HG03432 (cell line): ENCODE data around the gene FADS2.

ENCODE experiments used
- ATAC-seq: cut with Tn5 transposase; IDR thresholded peaks from one replicate; pipeline ENCODE4 v1.9.1; 2021; ENCODE audit warnings: mild to moderate bottlenecking, moderate library complexity; ENCODE audit not compliant: unreplicated experiment

The FADS2 gene

DNA sequence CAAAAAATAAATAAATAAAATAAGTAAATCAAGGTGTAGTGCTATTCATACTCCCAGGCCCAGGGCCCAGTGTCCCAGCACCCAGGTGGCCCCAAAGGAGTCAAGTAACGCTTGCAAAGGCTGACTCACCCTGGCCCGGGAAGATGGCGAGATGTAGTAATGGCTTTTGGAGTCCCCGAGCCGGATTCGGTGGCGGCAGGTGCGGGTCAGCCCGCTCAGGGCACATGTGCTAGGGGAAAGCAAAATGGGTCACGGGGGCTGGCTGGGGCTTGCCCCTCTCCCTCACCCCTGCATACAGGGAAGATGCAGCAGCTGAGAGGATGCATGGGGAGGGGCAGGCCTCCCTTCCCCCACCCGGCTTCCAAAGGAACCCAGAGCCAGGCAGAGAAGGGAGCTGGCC is 74.2 kb downstream of the FADS2 start:
- no peak for ATAC-seq

DNA sequence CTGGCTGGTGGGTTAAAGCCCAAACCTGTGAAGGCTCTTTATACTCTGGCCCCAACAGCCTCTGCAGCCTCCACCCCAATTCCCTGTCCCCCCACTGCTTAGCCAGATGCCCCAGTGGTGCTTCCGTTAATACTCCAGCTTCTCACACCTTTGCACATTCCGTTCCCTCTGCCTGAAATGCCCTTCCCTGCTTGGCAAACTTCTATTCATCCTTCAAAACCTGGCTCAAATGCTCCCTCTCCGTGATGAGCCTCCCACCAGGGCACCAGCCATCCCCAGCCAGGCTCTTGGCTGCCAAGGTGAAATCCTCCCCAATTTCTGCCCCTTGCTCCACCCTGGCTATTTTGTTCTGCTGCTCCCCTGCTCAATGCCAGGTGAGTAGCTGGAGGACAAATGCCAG is 75.7 kb downstream of the FADS2 start:
- no peak for ATAC-seq

DNA sequence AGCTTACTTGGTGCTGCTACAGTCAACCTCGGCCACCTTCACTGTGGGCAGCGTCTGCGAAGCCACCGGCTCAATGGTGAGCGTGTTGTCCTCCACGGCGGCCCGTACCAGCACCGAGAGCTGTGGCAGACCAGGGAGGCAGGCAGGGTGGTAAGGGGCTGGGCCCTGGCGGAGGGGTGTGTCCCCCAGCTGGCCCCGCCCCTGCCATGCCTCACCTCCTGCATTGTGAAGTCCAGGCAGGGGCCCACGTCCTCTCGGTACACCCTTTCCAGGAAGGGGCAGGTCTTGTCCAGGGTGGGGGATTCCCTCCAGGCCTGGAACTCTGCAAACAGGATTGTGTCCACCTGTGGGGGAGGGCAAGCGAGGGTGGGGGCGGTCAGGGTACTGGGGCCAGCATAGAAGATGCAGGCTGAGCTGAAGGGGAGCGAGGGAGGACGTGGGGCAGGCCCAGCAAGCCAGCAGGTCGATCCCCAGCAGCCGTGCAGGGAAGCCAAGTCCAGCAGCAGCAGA is 76.5 kb downstream of the FADS2 start:
- no peak for ATAC-seq

DNA sequence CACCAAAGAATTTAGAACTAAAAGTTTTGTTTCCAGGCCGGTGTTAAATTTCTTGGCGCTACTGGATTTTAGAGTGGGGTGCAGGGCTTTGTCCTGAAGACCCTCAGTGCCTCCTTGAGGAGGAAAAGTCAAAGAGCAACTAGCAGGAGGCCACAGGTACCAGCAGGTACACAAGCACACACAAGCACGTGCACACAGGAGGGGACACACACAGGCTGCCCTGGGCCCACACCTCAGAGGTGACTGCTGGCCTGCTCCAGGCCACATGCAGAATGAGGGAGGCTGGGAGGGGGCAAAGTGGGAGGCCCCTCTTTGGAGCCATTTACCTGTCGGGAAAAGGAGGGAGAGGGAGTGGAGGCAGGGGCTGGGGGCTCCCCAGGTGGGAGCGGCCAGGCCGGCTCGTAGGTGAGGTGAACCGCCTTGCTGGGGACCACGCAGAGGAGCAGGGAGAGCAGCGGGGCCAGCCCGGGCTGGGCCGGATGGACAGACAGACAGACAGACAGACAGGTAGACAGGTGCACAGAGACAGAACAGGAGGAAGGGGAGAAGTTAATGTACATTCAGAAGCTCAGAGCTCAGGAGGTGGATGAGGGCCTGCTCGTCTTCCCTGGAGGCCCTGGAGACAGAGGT is 77.1 kb downstream of the FADS2 start:
- no peak for ATAC-seq

DNA sequence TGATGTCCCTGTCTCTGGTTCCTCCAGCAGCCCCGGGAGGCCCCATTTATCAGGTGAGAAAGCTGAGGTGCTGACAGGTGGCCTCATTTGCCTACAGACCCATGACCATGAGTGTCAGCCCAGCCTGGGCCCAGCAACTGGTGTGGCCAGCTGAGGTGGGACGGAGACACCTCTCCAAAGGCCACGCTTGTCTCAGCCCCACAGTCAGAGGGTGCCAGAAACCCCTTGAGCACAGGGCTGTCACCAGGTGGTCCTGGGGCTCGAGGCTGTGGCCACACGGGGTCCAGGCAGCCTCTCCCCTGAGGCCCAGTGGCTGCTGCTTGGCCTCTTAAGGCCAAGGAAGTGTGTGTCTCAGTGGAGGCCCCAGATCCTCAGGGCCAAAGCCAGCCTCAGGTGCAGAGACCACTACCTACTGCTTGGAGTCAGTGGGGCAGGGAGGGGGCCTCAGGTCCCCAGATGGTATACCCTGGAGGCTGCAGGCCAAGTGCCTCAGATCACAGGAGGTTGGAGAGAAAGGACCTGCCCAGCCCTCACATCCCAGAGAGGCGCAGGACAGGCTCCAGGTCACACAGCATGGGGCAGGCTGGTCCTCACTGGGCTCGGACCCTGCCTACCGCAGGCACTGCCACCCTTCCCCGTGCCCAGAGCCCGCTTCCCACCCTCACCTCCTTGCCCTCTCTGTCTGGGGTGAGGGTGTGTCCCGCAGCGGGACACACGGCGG is 77.9 kb downstream of the FADS2 start:
- no peak for ATAC-seq

DNA sequence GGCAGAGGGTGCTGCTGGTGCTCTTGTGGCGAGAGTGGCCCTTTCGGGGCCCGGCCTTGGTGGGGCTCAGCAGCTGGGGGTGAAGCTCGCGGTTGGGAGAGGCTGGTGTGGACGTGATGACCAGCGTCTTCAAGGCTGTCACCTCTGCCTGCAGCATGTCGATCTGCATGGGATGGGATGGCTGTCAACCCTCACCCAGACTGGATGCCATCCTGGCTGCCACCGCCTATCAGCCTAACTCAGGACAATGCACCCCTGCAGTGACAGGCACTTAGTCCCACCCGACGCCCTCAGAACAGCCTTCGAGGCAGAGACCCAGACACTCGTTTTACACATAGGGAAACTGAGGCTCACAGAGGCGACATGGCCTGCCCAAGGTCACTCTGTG is 78.4 kb downstream of the FADS2 start:
- no peak for ATAC-seq

DNA sequence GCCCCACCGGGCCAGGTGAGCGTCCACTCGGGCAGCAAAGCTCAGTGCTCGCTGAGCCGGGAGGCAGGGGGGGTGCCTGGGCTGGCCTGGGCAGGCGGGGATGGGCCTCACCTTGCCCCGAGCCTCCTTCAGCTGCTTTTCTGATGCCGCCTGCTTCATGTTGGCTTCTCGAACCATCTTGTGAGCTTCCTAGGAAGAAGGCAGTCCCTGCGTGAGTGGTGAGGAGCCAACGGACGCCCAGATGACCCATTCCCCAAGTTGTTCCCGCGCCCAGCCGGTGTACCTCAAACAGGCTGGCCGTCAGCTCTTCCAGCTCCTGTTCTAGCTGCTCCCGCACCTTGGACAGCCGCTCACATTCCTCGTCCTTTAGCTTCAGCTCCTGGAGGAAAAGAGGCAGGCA is 79.2 kb downstream of the FADS2 start:
- ATAC-seq: no peak

DNA sequence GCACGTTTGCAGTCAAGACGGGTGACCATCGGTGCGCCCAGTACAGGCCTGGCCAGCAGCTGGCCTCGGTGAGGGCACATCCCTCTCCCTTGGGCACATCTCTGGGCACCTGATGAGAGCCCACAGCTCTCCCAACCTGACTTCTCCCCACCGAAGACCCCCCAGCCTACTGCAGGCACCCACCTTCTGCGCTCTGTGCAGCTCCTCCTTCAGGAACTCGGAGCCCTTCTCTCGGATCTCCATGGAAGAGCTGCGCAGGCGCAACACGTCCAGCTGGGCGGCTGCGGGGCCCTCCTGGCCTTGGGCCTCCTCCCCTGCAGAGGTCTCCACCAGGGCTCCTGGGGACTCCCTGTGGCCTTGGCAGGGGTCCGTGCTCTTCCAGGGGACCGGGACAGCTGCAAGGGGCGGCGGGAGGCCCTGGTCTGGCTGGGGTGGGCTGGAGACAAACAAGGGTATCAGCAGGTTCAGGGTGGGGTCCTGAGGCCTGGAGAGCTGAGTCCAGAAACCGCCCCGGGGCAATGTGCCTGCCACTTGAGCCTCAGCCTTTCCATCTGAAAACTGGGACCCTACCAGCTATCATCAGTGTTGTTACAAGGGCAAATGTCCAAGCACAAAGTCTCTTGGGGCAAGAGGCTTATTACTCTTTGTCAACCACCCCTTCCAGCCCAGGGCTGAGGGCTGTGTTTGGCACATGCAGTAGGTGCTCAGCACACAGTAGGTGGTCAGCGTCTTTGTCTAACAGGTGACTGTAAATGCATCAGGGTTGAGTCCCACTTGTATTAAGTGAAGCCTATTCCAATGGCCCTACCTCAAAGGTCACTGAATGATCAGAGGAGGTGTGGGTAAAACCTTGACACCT is 80.0 kb downstream of the FADS2 start:
- no peak for ATAC-seq

DNA sequence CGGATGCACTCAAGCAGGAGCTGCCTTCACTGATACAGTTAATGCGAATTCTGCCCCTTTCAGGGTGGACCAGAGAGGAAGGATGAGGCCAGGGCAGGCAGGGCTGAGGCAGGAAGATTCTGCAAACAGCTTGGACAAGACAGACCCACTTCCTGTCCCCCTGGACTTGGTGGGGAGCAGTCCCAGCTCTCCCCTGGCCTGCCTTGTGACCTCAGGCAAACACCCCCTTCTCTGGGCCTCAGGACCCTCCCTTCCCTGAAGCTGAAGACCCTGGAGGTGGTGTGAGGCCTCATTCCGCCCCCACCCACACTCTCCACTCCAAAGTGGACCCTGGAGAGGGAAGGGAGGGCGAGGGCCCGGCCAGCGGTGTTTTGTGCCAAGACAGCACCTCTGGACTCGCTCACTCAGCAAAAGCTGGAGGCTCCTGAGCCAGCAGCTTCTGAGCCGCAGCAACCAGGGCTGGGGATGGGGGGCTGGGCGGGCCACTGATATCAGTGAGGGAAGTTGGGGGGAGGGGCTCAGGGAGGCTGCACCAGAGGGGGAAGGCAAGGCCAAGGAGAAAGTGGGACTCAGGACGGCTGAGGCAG is 80.7 kb downstream of the FADS2 start:
- ATAC-seq: no peak

DNA sequence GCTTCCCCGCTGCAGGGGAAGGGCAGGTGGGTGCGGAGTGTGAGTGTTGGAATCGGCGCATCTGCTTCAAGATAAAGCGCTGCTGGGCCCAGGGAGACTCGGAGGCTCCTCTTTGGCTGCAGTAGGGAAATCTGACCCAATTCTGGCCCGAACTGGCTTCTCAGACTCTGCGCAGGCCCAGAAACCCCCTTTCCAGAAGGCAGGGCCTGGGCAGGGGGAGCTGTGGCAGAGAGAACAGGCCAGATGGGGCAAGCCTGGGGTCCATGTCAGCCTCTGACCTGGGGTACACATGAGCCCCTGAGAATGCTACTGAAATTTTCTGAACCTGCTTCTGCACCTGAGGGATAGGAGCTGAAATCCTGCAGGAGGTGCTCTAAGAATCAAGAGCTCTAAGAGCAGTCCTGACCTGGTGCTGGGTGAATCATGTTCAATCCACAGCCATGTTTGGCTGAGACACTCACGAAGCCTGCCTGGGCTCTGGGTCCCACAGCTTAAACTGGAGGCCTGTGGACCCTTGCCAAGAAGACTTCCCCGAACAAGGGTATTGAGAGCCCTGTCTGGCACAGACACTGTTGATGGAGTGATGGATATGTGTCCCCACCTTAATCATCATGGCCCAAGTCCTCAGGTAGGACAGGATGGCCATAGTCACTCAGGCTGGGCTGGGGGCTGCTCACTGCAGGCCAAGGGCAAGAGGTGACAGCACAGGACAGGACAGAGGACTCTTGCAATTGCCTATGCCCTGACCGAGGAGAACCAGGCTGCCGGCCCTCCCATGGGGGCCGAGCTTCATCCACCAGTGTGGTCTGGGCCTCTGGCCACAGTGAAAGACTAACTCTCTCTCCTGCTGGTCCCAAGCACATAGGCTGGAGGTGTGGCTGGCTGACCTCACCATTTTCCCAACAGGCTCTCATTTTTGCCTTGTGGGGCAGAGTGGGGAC is 82.4 kb downstream of the FADS2 start:
- ATAC-seq: no peak

DNA sequence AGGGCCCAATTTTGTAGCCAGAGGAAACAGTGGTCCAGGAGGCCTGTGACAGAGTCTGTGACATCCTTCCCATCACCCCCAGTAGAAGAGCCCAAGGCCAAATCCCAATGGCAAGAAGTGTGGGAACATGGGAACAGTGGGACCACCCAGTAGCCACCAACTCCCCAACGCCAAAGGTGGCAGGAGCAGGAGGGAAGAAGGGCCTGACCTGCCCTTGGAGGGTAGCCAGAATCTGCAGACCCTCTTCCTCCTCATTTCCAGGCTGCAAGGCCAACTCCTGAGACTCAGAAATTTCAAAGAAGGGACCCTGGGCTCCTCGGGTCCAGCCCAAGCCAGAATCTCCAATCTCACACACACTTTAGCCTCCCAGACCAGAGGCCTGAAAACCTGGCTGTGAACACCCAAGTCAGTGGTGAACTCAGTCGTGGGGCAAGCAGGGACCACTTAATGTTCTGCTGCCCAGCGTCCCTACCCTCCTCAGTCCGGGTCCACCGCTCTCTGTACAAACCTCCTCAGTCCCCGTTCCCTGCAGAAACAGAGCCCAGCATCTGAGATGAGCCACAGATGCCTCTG is 83.1 kb downstream of the FADS2 start:
- no peak for ATAC-seq

DNA sequence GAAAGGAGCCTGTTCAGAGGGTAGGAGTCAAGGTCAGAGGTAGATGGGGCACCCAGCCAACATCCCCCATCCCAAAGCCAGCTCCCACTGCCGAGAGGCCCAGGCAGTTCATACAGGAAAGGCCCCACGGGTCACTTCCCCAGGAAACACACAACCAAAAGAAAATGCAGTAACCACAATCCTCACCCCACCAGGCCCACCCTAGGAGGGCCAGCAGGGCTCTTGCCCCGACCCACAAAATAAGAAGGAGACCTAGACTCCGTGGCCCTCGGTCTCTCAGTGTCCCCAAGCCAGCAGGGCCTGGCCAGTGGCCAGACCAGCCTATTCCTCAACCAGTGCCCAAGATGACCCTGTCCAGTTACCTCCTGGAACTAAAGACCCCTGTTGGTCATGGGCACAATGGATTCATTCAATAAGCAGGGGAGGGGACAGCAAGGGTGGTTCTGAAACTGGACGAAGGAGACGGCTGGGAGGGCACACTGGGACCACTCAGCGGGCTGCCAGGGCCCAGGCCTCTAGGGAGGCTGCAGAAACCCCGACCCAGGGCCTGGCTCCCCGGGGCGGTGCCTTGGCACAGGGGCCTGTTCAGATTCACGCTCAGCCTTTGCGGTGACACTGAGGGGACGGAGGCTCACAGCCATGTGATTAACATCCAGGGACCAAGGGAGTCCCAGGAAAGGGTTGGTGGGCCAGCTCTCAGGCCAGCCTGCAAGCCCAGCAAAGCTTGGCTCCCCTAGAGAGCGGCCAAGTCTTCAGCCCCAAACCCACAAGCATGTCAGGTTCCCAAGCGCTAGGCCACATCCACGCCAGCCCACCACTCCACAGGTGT is 83.8 kb downstream of the FADS2 start:
- ATAC-seq: no peak

DNA sequence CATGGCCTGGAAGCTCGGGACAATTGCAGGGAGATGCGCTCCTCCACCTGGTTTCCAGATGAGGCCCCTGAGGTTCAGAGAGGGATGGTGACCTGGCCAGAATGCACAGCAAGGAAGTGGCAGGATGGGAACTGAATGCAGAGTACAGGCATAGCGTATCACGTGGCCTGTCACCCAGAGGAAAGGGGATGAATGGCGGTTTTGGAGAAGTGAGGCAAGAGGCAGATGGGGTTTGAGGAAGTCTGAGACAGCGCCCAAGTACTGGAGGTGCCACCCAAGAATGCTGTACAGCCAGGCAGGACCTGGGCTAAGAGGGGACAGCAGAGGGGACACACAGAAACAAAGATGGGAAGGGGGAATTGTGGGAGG is 84.4 kb downstream of the FADS2 start:
- ATAC-seq: no peak

DNA sequence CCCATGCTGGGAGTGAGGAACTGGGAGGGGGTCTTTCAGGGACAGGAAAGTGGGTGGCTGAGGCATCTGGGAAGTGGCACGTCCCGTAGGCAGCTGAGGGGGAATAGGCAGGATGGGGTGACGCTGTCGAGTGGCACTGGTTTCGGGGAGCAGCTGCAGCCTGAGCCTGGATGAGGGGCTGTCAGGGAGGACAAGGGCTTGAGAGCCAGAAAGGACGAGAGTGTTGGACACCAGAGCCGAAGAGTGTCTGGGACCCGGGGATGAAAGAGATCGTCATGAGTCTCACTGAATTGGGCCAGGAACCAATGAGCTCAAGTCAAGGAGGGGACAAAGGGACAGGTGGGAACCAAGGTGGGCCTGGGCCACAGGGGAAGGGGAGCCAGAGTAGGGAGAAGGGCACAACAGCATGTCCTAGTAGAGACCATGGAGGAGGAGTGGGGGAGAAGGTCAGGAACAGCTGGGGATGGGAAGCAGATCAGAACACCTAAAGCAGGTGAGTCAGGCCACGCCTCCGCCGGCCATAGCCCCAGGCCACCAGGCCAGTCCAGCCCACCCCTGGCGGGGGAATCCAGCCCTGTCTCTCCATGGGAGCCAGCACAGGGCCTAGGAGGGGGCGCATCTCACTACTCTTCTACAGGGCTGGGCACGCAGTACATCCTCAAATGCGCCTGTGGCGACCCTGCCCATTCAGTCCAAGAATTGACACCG is 85.0 kb downstream of the FADS2 start:
- no peak for ATAC-seq

DNA sequence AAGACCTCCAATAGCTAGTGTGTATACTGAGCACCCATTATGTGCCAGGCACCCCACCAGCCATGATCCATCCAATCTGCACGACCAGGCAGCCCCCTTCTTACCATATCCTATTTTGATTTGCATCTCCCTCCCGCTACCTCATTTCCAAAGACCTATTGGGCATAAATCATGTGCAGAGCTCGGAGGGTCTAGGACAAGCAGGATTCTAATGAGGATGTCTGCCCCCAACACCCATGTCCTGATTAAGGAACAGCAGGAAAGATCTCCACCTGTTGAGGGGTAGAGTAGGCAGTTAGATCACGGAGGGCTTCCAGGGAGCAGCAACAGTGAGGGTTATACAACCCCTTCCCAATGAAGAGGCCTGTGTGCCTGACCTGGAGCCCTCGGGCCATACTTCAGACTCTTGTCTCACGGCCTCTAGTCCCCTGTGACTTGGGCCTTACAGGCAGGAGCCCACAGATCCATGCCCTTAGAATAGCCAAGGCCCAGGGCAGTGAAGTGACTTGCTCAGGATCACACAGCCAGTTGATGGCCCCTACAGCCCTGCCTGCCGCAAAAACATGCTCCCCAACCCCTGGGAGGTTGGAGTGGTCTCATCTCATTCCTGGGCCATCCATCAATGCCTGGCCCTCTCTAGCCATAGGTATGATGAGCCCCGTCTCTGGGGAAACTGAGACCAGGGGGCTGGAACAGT is 85.7 kb downstream of the FADS2 start:
- ATAC-seq: no peak

DNA sequence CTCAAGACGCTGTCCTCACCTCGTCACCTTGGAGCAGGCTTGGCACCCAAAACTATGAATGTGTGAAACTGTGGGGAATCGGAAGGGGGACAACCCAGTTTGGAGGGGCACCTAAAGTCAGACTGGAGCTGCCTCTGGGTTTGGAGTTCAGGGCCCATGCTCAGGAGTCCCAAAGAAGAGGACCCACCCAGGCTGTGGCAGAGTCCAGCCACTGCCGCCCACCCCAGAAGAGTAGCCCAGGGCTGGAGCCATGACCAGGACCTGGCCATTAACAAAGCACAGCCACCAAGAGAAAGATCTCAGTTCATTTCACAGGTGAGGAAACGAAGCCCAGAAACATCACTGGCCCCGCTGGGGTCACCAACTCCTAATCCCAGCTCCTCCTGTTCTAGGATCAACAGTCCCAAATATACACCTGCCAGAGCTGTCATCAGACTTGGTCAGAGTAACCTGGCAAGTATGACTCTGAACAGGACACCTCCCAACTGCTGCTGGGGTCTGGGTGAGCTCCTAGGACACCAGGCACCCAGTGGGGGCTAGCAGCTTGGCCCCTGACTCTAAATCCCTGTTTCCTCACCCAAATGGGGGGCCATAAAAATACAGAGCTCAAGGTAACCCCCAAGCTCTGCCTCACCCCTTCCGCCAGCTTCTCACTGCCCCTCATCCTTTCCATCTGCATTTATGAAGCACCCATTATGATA is 86.5 kb downstream of the FADS2 start:
- no peak for ATAC-seq

DNA sequence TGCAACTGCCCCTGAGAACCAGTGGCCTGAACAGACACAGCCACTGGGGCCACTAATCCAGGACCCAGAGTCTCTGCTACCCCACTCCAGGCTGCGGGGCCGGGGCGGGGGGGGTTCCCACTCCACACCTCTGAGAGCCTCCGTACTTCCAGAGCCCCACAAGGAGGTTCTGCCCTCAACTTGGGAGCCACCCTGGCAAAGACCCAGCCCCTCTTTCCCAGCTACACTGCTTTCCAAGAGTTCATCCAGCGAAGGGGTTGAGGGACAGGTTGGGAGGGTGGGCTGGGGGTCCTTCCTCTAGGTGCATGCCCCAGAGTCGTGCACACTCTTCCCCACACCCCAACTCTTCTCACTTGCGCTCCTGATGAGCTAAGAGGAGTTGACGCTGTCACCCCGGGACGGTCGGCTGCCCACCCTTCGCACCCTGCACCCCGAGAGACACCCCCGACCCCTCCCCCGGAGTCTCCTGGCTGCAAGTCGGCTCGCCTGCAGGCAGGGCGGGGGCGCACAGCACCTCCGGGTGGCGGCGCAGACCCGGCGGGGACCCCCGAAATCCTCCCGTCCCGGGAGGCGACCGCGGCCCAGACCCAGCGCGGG is 88.7 kb downstream of the FADS2 start:
- ATAC-seq: no peak
